K562 (cell line): ENCODE data around the gene HGS. TPM values are rescaled to one million over a fixed set of nuclear protein-coding genes. Genes with fewer than 3 reads are reported as not detected.
A peak's percentile ranks its signal among the peaks of the same experiment; 100 is the strongest.

Experiments used
- ATAC-seq: fragments of 200-7000 bp; cut with Tn5 transposase; 3 replicates; pipeline ENCODE4 v1.9.1; 2020; ENCODE audit warnings: moderate library complexity
- BruUV-seq: library from RNA; stranded (reverse); fragments of 400-500 nt; replicated peaks from 2 replicates; lab custom pipeline; 2021; lab: Mats Ljungman, UMichigan
- CTCF ChIA-PET: fragments of 300-600 bp; formaldehyde crosslinking; extraction: SDS; loops from one replicate; lab custom pipeline; 2021; ENCODE audit warnings: low intra/inter-chr PET ratio; lab: Yijun Ruan, JAX
- POLR2A ChIA-PET: fragments of 300-600, 350-650 bp; sonication (Branson Sonifier 250); formaldehyde crosslinking; extraction: SDS; loops from one replicate; lab custom pipeline; 2021; ENCODE audit warnings: antibody characterized with exemption, inconsistent platforms; lab: Yijun Ruan, JAX
- DNase-seq, 4 experiments: peaks; one replicate each; pipeline versions ENCODE4 v3.0.0 to v3.0.0-alpha.2; 2011 to 2018; ENCODE audit warnings: low spot score in 3 of 4, mixed read lengths in 3 of 4; ENCODE audit errors: extremely low read depth in 1 of 4
- FAIRE-seq: peaks from 2 replicates; lab custom pipeline; 2011; peaks lifted over from hg19 to GRCh38; lab: Jason Lieb, UNC
- H2AFZ ChIP-seq: 2 replicates; pipeline ENCODE4 v1.6.0; 2011; ENCODE audit warnings: low read depth, low read length, control low read depth, inconsistent platforms
- H3K27ac ChIP-seq: fragments of 200-600 bp; 3 replicates; pipeline ENCODE4 v1.8.0; 2011; ENCODE audit warnings: low read depth, mild to moderate bottlenecking, control low read depth, inconsistent platforms, low read length, moderate library complexity, mixed read lengths; ENCODE audit errors: extremely low read depth
- H3K27me3 ChIP-seq, 2 experiments: fragments of 300-600 bp in 1 of 2; 2 replicates in 1 of 2; 3 replicates in 1 of 2; pipeline versions ENCODE4 v1.6.0 to v1.8.0; 2011; ENCODE audit warnings: inconsistent platforms in 2 of 2, low read length in 2 of 2, mild to moderate bottlenecking in 1 of 2, mixed read lengths in 1 of 2, moderate library complexity in 1 of 2; ENCODE audit not compliant: control insufficient read depth in 2 of 2, insufficient read depth in 2 of 2
- H3K36me3 ChIP-seq: fragments of 300-600 bp; 3 replicates; pipeline ENCODE4 v1.8.0; 2011; ENCODE audit warnings: mild to moderate bottlenecking, low read length, inconsistent platforms; ENCODE audit not compliant: control insufficient read depth, insufficient read depth
- H3K4me1 ChIP-seq, 2 experiments: fragments of 200-600 bp in 1 of 2; replicated peaks in 1 of 2; 2 replicates in 1 of 2; 3 replicates in 1 of 2; pipeline versions ENCODE4 v1.5.1 to v1.8.0; 2011; ENCODE audit warnings: inconsistent platforms in 2 of 2, low read length in 2 of 2, mild to moderate bottlenecking in 1 of 2, mixed read lengths in 1 of 2, moderate library complexity in 1 of 2; ENCODE audit not compliant: control insufficient read depth in 2 of 2, insufficient read depth in 2 of 2
- H3K4me2 ChIP-seq: 2 replicates; pipeline ENCODE4 v1.6.1; 2011; ENCODE audit warnings: low read length, control low read depth, inconsistent platforms, mixed read lengths; ENCODE audit not compliant: insufficient read depth
- H3K4me3 ChIP-seq: fragments of 200-600 bp; sonication (generic), shearing (Covaris generic); 2 replicates; pipeline ENCODE4 v1.5.1; 2016; ENCODE audit warnings: control low read depth, inconsistent platforms
- H3K79me2 ChIP-seq: fragments of 200-600 bp; 3 replicates; pipeline ENCODE4 v1.8.0; 2011; ENCODE audit warnings: low read length, inconsistent platforms; ENCODE audit not compliant: control insufficient read depth, insufficient read depth
- H3K9ac ChIP-seq, 2 experiments: 2 replicates each; pipeline versions ENCODE4 v1.6.0 to v1.6.1; 2011; ENCODE audit warnings: low read depth in 2 of 2, low read length in 2 of 2, control low read depth in 1 of 2, inconsistent platforms in 1 of 2, mild to moderate bottlenecking in 1 of 2, mixed read lengths in 1 of 2; ENCODE audit not compliant: insufficient read depth in 1 of 2
- H3K9me1 ChIP-seq: one replicate; pipeline ENCODE4 v1.6.0; 2011; ENCODE audit warnings: inconsistent platforms, mild to moderate bottlenecking, low read length, moderate library complexity; ENCODE audit not compliant: control insufficient read depth, insufficient read depth
- H3K9me3 ChIP-seq: replicated peaks from 2 replicates; pipeline ENCODE4 v1.5.1; 2011; ENCODE audit warnings: low read depth, low read length, inconsistent platforms; ENCODE audit not compliant: control insufficient read depth, insufficient read depth
- H4K20me1 ChIP-seq: replicated peaks from 2 replicates; pipeline ENCODE4 v1.6.1; 2011; ENCODE audit warnings: low read length, inconsistent platforms, mixed read lengths; ENCODE audit not compliant: control insufficient read depth, insufficient read depth
- E2F1 ChIP-seq: sonication (generic); formaldehyde crosslinking; IDR thresholded peaks from 2 replicates; pipeline ENCODE4 v1.8.1; 2023; ENCODE audit warnings: mild to moderate bottlenecking, missing genetic modification reagents, moderate library complexity
- E2F8 ChIP-seq: fragments of 450-650 bp; IDR thresholded peaks from 2 replicates; pipeline ENCODE4 v1.7.1; 2018; ENCODE audit warnings: mild to moderate bottlenecking, low read depth; ENCODE audit not compliant: partially characterized antibody
- FOSL1 ChIP-seq: fragments of 200-800 bp; sonication (Bioruptor generic); conservative IDR thresholded peaks from 2 replicates; pipeline ENCODE4 v1.6.1; 2016; ENCODE audit warnings: missing genetic modification characterization, missing compliant biosample characterization
- HDGF ChIP-seq: fragments of 450-650 bp; IDR thresholded peaks from 2 replicates; pipeline ENCODE4 v1.6.1; 2016
- HES1 ChIP-seq: fragments of 450-650 bp; IDR thresholded peaks from 2 replicates; pipeline ENCODE4 v1.6.1; 2016; ENCODE audit warnings: low read depth, mild to moderate bottlenecking, moderate library complexity
- MAFG ChIP-seq: fragments of 450-650 bp; conservative IDR thresholded peaks from 2 replicates; pipeline ENCODE4 v1.6.1; 2016; ENCODE audit warnings: missing genetic modification characterization, missing compliant biosample characterization
- TAL1 ChIP-seq: fragments of 450-650 bp; IDR thresholded peaks from 2 replicates; pipeline ENCODE4 v1.6.1; 2016; ENCODE audit warnings: mild to moderate bottlenecking
- ZNF121 ChIP-seq: sonication (generic); formaldehyde crosslinking; conservative IDR thresholded peaks from 2 replicates; pipeline ENCODE4 v1.8.0; 2022; ENCODE audit warnings: missing genetic modification reagents
- WGBS: fragments of 100-300 bp; shearing (Covaris generic); methylation state at CpG from one replicate; pipeline ENCODE4 v1.1.6; 2016; ENCODE audit warnings: low coverage, mixed read lengths; ENCODE audit not compliant: insufficient coverage; ENCODE audit errors: missing lambda C conversion rate; 5-methylcytosine and 5-hydroxymethylcytosine counted together
- in situ Hi-C: fragments of 300-500 bp; cut with MboI; formaldehyde crosslinking; loops from 4 replicates; pipeline ENCODE4 v1.15.0; 2018; ENCODE audit warnings: inconsistent platforms, mixed read lengths
- intact Hi-C: fragments of 100-400 bp; cut with micrococcal nuclease; formaldehyde crosslinking; loops from 2 replicates; pipeline ENCODE4 v1.14.2; 2022
- polyA plus RNA-seq, 8 experiments: library from polyadenylated mRNA; depleted of rRNA in 4 of 8; stranded (reverse) in 5 of 8; unstranded in 3 of 8; fragments of >200 nt; fragmentation: Nextera tagmentation in 2 of 8; fragmentation: Illumina TruSeq in 1 of 8; extraction: Ambion mirVana in 2 of 8; extraction: Trizol in 1 of 8; gene quantifications; 2 replicates each; pipeline versions ENCODE4 v1.2.1 to v1.2.3, GENCODE V29; 2011 to 2014; ENCODE audit warnings: inconsistent platforms in 1 of 8, missing spikeins in 1 of 8
- total RNA-seq, 7 experiments: library from RNA; depleted of rRNA in 6 of 7; stranded (reverse); fragments of >200 nt in 6 of 7; fragmentation: Illumina TruSeq in 2 of 7; extraction: Trizol in 2 of 7; gene quantifications; 2 replicates each; pipeline versions ENCODE4 v1.2.1 to v1.2.3, GENCODE V29; 2011 to 2021; ENCODE audit warnings: low replicate concordance in 1 of 7
- TF ChIP-seq, protein P1 (sequence below): fragments of 450-650 bp; formaldehyde crosslinking; IDR thresholded peaks from 2 replicates; pipeline ENCODE4 v1.4.0; 2020; ENCODE audit warnings: mild to moderate bottlenecking

HGS gene
- total and polyA plus RNA-seq, 9 of the 15 experiments (the other 6 are each of a cell fraction or from before 2014, with no cell fraction given): 3.9 to 176 (median 77.1) TPM

DNA sequence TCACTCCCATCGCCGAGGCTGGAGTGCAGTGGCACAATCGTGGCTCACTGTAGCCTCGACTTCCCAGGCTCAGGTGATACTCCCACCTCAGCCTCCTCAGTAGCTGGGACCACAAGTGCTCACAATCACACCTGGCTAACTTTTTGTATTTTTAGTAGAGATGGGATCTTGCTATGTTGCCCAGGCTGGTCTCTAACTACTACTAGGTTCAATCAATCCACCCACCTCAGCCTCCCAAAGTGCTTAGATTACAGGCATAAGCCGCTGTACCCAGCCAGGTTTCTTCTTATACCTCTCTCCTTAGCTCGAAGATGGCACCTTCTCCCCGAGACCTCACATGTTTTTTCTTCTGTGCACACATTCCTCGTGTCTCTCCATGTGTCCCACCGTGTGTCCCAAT lies 43.8 kb upstream of the HGS start:
- intact Hi-C loops: no loop called here
- no peak for DNase-seq
- H3K27me3 ChIP-seq: no peaks in the 10 kb centered on the region
- BruUV-seq: no TSS peak
- no peaks in the 10 kb centered on the region for H3K9me3 ChIP-seq
- 76% methylated on average over 4 of the region's 9 CpGs for WGBS
- POLR2A ChIA-PET: interaction anchor here (0.6 to 1.1 kb wide), 3 partner anchors 20 to 449 kb away, joined by 3 read pairs; partner anchors contain the start of genes ARL16 and HGS
- peaks cover 6% of the 10 kb centered on the region for H4K20me1 ChIP-seq
- peaks cover 4% of the 10 kb centered on the region; the same call in 2 of the 3 replicates for H3K36me3 ChIP-seq
- H3K4me1 ChIP-seq: peaks cover 27 to 40% of the 10 kb centered on the region in 2 experiments; a peak in 4 of 5 replicates
- in situ Hi-C loops: no loop called here
- no peak for FAIRE-seq
- H3K4me3 ChIP-seq: no peak overlapping the region
- H3K9me1 ChIP-seq: no peaks in the 10 kb centered on the region
- no peak overlapping the region for H3K9ac ChIP-seq
- ATAC-seq: no peak
- H3K4me2 ChIP-seq: no peak overlapping the region
- no peak overlapping the region for H2AFZ ChIP-seq
- no peak overlapping the region for H3K27ac ChIP-seq
- CTCF ChIA-PET: no interaction called here
- H3K79me2 ChIP-seq: peaks cover 20% of the 10 kb centered on the region
- TF ChIP-seq ZNF121 (CRISPR knock-in tag) (peak; percentile 81), MAFG (no peak)

GRCh38 chr17:81641825-81642489 lies 41.9 kb upstream of the HGS start:
- ChIA-PET CTCF (no interaction called here), POLR2A (interaction anchor here (1.2 kb wide), 1 partner anchor 21 kb away, joined by 3 read pairs; no protein-coding TSS in a partner anchor)
- WGBS: 58% methylated on average over 17 of the region's 17 CpGs
- Histone ChIP-seq H3K79me2 (peaks cover under 1% of the 10 kb centered on the region; the same call in 1 of the 3 replicates), H2AFZ (no peak overlapping the region), H3K9me3 (no peaks in the 10 kb centered on the region), H3K27me3 (no peaks in the 10 kb centered on the region), H3K4me1 (peaks cover 26 to 50% of the 10 kb centered on the region in 2 experiments; a peak in 4 of 5 replicates), H3K4me3 (no peak overlapping the region), H3K9ac (peak overlapping the region in 1 of 2 experiments; percentile 77; a peak in 2 of 4 replicates), H3K4me2 (no peak overlapping the region), H3K27ac (no peak overlapping the region), H3K9me1 (no peaks in the 10 kb centered on the region), H4K20me1 (no peaks in the 10 kb centered on the region), H3K36me3 (no peaks in the 10 kb centered on the region)
- DNase-seq: peak in 1 of 4 experiments; percentile 11
- intact Hi-C loops: no loop called here
- BruUV-seq: no TSS peak
- no peak for ATAC-seq
- no peak for TF ChIP-seq TAL1
- no peak for TF ChIP-seq E2F1 (CRISPR knock-in tag)
- no peak for TF ChIP-seq HDGF
- TF ChIP-seq, protein P1, sequence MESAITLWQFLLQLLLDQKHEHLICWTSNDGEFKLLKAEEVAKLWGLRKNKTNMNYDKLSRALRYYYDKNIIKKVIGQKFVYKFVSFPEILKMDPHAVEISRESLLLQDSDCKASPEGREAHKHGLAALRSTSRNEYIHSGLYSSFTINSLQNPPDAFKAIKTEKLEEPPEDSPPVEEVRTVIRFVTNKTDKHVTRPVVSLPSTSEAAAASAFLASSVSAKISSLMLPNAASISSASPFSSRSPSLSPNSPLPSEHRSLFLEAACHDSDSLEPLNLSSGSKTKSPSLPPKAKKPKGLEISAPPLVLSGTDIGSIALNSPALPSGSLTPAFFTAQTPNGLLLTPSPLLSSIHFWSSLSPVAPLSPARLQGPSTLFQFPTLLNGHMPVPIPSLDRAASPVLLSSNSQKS (CRISPR knock-in tag): no peak
- TF ChIP-seq HES1: no peak
- no peak for TF ChIP-seq E2F8
- 0 out of 2 replicates have a peak, but pooled peaks have one; percentile 18 for TF ChIP-seq FOSL1 (tag)
- in situ Hi-C loops: no loop called here
- FAIRE-seq: no peak
